ENCODE results near the gene STOML3.
A peak's percentile ranks its signal among the peaks of the same experiment; 100 is the strongest.
"Not testable (repeated sequence)": the region's sequence is repeated elsewhere in the genome, so short reads cannot be mapped to it uniquely, and the experiment has no call there.

Gene STOML3

DNA sequence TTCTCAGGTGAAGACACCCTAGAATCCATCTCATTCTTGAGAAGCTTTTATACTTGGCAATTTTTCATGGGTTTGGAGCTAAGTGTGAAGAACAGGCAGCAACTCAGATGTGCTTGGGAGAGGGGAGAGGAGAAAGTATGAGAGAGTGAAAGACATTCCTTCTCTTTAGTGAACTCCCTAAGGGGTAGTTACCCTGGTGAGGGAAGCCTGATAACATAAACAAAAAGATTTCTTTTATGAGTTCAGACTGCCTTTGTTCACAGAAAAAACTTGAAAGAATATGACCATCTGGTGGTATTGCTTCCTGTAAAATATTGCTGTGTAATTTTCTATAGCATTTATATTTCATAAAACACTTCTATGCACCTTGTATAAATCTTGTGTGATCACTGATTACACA lies at the start of gene STOML3:
STOML3 (minus strand) TSS at position 139 of the 400 bp plus-strand sequence; CDS start at position 29, 110 bp downstream.
- DNase-seq, result no peak

GRCh38 chr13:39040206-39040605 lies 49.6 kb upstream of the STOML3 start:
- DNase-seq, result no peak

- no peak for DNase-seq
These were observed 48.4 kb upstream of the STOML3 start for GRCh38 chr13:39039041-39039440.

- DNase-seq, result no peak
These were observed 48.0 kb upstream of the STOML3 start for GRCh38 chr13:39038569-39039030.

- peak; percentile 76 for DNase-seq
These were observed 47.4 kb upstream of the STOML3 start, which contains the start of the genes NHLRC3 and PROSER1 for GRCh38 chr13:39037880-39038568. NHLRC3 (plus strand) TSS chr13:39038456; CDS start chr13:39038640, 184 bp downstream. PROSER1 (minus strand) TSS chr13:39038089; CDS start chr13:39037242, 847 bp downstream.

DNA sequence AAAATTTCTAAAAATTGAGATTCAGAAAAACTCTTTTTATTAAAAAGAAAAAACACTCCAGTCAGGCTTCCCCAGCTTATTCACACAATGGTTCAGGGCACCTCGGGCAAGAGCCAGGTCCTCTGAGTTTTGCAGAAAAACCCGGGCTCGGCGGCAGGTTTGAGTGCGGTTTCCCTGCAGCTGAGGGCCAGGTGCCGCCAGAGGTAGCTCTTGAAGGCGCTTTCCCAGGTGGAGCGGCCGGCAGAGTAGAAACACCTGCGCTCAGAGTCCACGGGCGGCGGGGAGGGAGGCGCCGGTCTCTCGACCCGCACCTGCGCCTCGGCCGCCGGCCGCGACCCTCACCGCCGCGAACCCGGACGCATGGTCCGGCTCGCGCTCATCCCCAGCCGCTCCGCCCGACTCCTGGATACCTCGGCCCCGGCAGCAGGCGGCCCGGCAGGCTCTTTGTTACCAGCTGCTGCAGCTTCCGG lies 46.8 kb upstream of the STOML3 start:
- DNase-seq, result no peak

GRCh38 chr13:39036212-39036611 lies 45.6 kb upstream of the STOML3 start:
- DNase-seq, result no peak

- DNase-seq, result no peak
These were observed 45.2 kb upstream of the STOML3 start for GRCh38 chr13:39035799-39036198.

DNA sequence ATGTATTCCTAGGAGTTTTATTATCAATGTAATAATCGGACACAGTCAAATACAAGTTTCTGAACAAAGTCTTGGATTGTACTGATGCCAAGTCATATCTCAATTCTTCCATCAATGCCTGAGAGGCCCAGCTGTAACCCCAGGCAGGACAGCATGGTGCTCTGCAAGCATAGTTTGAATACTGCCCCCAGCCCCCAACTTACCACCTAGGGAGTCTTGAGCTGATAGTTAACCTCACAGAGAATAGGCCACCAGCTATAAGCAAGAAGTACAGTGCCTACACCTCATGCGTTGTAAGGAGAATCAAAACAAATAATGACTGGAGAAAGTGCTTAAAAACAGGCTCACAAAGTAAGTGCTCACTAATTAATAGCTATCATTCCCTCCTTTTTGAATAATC lies 44.6 kb upstream of the STOML3 start:
- no peak for DNase-seq

GRCh38 chr13:39034085-39034484 lies 43.5 kb upstream of the STOML3 start:
- no peak for DNase-seq

GRCh38 chr13:39032150-39032549 lies 41.5 kb upstream of the STOML3 start:
- no peak for DNase-seq

GRCh38 chr13:39025433-39025839 lies 34.8 kb upstream of the STOML3 start:
- no peak for DNase-seq

DNA sequence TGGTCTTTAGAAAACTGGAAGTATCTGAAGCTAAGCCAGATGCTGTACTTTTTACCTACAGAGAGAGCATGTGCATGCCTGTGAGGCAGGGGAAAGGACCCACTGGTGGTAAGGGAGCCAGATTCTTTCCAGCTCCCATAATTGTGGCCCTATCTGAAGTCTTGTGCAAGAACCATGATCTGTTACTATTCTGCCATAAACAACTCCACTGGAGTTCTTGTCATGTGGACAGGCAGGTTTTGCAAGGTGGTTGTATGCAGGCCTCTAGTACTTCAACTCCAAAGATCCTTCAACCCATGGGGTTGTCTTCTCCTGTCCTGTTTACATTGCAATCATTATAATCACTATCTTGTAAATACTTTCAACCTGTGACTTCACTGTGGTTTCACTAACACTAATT lies 33.1 kb upstream of the STOML3 start:
- DNase-seq, result no peak

DNA sequence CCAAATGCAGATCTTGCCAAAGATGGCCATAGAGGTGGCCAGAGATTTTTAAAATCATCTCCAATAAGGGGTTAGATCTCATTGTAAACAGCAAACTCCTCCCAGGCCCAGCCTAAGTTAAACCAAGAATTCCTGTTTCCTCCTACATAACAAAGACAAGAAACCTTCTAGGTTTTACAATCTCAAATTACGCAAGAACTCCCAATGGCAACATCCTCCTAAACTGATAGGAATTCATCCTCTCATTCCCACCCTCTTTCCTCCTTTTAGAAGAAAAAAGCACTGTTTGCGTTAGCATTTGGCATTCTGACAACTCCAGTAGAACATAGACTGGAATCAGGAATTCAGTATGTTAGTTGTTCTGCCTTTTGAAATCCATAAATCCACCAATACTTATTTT lies 32.7 kb upstream of the STOML3 start:
- no peak for DNase-seq

GRCh38 chr13:39020853-39021462 lies 30.3 kb upstream of the STOML3 start:
- no peak for DNase-seq

- no peak for DNase-seq
These were observed 26.2 kb upstream of the STOML3 start for GRCh38 chr13:39016787-39017186.

- DNase-seq, result no peak
These were observed 25.5 kb upstream of the STOML3 start for GRCh38 chr13:39016087-39016486.

- DNase-seq, result no peak
These were observed 22.8 kb upstream of the STOML3 start for GRCh38 chr13:39013462-39013861.

DNA sequence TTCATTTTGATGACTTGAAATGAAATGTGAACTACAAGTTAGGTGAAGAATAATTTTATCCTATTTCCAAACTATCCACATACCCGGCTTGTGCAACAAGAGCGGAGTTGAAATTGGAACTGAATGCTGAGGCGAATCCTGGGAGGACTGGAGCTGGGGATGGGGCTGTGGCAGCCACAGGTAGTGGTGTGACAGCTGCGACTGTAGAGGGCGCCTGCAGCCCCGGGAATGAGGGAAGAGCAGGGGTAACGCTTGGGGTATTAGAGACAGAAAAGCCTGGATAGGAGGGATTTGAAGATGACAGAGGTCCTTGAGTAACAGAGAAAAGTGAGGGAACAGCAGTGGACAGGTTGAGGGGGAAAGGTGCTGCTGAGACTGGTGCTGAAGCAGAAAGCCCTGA lies 22.0 kb upstream of the STOML3 start:
- no peak for DNase-seq

- DNase-seq, result not testable (repeated sequence)
These were observed 15.9 kb upstream of the STOML3 start for GRCh38 chr13:39006371-39007111.

DNA sequence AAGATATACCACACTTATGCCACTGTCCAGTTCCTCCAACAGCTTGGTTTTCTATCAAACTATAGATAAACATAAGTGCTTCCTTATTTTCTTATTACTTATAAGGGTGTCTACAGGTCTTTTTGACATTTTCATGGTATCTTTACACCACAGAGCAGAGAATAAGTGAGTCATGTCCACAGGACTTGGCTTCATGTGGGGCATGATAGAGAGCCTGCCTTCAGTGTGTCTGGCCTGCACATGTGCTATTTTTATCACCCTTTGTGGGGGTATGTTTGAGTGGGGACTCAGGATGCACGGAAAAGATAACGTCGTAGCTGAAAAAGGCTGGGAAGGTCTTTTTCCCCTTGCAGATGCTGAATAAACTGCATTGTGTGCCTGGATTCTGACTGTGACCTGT lies 8.1 kb upstream of the STOML3 start:
- no peak for DNase-seq

- DNase-seq, result no peak
These were observed 2.8 kb upstream of the STOML3 start for GRCh38 chr13:38993381-38993780.

GRCh38 chr13:38981096-38981495 lies 9.5 kb downstream of the STOML3 start:
- DNase-seq, result no peak

DNA sequence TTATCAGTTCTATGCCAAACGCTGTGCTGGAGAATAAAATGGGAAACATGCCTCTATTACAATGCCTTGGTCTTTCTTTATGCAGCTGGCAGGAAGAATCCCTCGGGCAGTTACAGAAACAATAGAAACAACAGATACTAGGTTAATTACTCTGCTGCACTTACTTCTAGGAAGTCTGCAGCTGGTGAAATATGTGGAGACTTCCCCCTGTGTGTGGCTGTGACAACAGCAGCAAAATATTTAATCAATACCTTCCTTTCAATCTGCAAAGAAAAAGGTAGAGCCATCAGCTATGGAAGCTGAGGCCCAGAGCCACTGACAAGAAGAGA lies 9.9 kb downstream of the STOML3 start:
- DNase-seq, result no peak

Data from activated effector memory CD4-positive, alpha-beta T cell treated with Interleukin-2 at 50 U/mL for 16 hours (primary cell).